Fibroblast of mammary gland (primary cell): ENCODE results near the gene TELO2.

ENCODE experiments used
- DNase-seq: peaks from one replicate; pipeline ENCODE4 v3.0.0-alpha.2; 2010; ENCODE audit warnings: low read depth
- H3K4me3 ChIP-seq: 2 replicates; pipeline ENCODE4 v1.5.1; 2011; ENCODE audit warnings: low read depth, mild to moderate bottlenecking, low read length, moderate library complexity; ENCODE audit not compliant: control insufficient read depth
- TF ChIP-seq, protein P1 (sequence below): conservative IDR thresholded peaks from 2 replicates; pipeline ENCODE4 v1.5.1; 2011; ENCODE audit warnings: low read depth, low read length, inconsistent platforms; ENCODE audit not compliant: control insufficient read depth, insufficient read depth

Gene TELO2

DNA sequence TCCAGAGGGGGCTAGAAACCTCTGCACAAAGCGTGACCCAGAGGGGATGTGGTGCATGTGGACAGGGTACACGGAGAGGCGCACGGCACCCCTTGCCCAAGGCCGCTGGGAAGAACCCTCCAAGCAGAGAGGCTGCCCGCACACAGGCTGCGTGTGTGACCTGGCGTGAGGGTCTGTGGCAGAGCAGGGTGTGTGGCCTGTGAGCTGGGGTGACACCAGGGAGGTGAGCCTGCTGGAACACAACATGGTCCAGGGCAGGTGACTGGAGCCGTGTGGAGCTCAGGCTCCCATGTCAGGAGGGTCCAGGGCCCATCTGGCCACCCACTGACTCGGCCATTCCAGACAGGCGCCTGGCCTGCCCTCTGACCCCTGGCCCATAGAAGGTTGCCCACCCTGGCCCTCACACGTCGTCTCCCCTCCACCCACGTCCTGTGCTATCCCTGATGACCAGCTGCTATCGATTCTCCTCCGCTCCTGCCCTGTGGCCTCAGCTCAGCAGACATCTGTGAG, 25.5 kb downstream of the TELO2 start:
- DNase-seq = no peak
- H3K4me3 ChIP-seq = no peak overlapping the region
- TF ChIP-seq, protein P1, sequence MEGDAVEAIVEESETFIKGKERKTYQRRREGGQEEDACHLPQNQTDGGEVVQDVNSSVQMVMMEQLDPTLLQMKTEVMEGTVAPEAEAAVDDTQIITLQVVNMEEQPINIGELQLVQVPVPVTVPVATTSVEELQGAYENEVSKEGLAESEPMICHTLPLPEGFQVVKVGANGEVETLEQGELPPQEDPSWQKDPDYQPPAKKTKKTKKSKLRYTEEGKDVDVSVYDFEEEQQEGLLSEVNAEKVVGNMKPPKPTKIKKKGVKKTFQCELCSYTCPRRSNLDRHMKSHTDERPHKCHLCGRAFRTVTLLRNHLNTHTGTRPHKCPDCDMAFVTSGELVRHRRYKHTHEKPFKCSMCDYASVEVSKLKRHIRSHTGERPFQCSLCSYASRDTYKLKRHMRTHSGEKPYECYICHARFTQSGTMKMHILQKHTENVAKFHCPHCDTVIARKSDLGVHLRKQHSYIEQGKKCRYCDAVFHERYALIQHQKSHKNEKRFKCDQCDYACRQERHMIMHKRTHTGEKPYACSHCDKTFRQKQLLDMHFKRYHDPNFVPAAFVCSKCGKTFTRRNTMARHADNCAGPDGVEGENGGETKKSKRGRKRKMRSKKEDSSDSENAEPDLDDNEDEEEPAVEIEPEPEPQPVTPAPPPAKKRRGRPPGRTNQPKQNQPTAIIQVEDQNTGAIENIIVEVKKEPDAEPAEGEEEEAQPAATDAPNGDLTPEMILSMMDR = no peak

DNA sequence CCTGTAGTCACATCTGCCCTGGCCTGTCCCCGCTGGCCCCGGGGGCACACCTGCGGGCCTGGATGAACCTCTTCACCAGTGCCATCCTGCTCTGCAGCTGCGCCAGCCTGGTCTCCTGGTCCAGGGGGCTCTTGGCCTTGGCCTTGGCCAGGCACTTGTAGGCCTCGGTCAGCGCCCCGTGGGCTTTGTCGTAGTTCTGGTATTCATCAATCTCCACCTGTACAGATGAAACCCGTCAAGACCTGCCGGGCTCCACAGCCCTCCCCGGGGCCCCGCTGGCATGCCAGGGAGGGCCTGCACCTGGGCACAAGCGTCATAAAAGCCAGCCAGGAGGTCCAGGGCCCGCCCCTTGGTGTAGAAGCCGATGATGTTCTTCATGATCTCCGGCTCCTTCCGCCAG, 26.7 kb downstream of the TELO2 start:
- DNase-seq = no peak
- no peak overlapping the region for H3K4me3 ChIP-seq
- TF ChIP-seq, protein P1 = no peak

DNA sequence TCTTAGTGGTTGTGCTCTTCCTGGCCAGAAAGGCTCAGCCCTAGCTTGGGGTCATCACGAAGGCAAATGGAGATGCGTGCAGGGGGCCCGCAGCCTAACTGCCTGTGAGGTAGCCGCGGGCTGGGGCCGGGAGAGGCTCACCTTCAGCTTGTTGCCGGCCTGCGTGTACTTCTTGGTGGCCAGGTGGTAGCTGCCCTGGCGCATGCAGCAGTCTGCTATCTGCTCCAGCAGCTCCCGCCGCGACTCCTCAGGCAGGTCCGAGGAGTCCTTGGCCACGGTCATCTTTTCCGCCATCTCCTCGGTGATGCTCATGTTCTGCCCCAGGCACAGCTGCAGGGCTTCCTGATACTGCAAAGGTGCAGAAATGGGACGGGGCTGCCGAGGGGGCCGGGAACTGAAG, 27.3 kb downstream of the TELO2 start:
- no peak overlapping the region for H3K4me3 ChIP-seq
- DNase-seq = no peak
- TF ChIP-seq, protein P1 = no peak

DNA sequence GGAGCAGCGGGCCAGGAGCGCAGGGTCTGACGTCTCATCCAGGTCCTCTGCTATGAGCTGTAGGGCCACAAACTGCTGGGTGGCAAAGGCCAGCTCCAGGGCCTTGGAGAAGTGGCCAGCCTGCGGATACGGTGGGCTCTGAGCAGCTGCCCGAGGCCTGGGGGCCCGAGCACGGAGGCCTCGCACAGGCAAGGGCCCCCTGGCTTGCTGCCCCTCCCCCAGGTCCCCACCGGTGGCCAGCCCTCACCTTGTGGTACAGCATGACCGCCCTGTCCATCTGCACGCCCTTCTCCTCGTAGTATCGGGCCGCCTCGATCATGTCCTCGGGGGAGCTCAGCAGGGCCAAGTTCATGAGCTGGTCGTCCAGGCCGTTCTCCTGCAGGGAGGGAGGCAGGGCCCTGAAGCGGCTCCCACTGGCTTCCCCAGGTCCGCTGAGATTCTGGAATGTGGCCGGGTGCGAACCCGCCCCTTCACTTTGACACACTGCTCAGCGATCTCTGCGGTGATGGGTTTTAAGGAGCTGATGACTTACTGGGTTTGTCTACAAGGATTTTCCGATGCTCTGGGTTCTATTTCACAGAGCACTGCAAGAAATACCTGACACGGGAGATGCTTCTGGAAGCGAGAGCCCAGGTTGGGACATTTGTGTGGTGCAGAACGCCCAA, 30.6 kb downstream of the TELO2 start:
- DNase-seq = no peak
- TF ChIP-seq, protein P1 = no peak
- no peak overlapping the region for H3K4me3 ChIP-seq

DNA sequence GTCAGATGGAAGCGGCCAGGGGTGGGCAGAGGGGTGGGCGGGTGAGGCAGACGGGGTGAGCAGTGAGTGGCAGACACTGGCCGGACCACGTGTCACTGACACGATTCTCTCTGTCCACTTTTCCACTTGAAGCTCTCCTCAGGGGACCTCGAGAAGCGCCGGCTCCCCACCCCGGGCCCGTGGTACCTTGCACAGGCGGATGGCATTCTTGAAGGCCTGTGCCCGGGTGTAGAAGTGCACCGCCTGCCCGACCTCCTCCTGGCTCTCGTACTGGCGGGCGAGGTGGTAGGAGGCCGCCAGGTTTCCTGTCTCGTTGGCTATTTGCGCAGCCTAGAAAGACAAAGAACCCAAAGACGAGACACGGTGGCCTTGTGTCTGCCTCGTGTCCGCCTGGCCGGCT, 31.2 kb downstream of the TELO2 start:
- H3K4me3 ChIP-seq = no peak overlapping the region
- TF ChIP-seq, protein P1 = no peak
- DNase-seq = no peak

DNA sequence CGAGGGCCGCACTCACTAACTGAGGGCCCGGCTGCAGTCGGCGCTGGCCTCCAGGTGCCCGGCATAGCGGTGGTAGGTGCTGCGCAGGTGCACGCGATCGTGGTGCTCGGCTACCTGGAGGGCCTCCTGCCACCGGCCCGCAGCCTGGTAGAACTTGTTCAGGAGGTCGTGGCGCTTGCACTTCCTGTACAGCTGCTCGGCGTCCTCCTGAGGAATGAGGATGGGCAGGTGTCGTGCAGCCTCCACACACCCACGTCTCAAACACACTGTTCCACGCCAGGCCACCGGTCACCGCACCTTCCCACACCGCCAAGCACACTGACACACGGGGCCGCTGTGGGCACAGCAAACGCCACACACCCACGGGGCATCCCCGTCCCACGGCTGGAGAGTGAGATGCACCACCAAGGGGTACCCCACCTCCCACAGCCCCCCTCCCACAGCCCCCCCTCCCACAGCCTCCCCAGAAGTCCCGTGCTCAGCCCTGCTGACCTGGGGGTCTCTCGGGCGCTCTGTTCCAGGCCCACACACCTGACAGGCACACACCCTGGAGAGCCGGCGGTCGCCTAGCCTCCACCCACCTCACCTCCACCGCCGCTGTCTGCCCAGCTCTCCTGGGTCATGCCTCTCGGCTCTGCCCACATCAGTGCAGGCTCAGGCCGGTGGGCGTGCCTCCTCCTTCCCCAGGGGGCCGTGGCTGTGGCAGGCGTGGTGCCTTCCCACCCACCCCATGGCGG, 32.9 kb downstream of the TELO2 start:
- TF ChIP-seq, protein P1 = no peak
- no peak for DNase-seq
- no peak overlapping the region for H3K4me3 ChIP-seq
